Retina (tissue), 1 donor: Measurements from ENCODE around the gene MCFD2.

Experiments
- DNase-seq: peaks from one replicate; pipeline ENCODE4 v3.0.0-alpha.2; 2016

Gene MCFD2

GRCh38 chr2:46915281-46915810 lies at the start of gene MCFD2:
MCFD2 (minus strand) TSS chr2:46915806; CDS start chr2:46909171, 6,635 bp downstream.
- DNase-seq, result peak; percentile 83

DNA sequence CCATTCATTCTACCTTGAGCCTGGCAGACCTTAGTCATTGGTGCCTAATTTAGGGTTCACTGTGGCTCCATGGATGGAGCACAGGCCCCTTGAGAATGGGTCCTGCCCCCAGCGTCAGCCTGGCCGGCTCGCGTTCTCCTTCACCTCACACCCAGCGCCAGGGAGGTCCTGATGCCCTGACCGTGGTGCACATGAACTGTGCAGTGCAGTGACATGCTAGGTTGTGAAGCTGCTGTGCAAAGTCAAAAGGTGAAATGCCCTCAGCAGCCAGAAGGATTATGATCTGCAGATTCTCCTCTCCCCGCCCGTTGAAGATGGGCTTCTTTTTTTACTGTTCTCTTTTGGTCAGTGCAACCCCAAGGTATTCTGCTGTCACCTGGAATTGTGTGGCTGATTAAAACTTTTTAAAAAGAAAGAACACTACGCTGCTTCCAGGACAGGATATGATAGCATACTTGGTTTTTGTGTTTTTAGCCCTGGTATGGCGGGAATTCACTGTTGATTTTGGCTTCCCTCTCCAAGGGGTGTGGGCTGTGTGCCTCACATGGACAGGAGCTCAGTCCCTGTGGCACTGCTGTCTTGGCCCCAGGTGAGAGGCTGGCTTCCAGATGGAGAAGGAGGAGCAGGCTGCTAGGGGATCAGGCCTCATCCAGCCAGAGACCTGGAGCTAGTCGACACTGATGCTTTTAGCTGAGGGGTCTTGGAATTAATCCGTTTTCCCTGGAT lies 49.4 kb upstream of the MCFD2 start:
- DNase-seq, result no peak

- no peak for DNase-seq
These were observed 48.5 kb upstream of the MCFD2 start for GRCh38 chr2:46963941-46964673.

- no peak for DNase-seq
These were observed 47.6 kb upstream of the MCFD2 start for GRCh38 chr2:46963210-46963609.

DNA sequence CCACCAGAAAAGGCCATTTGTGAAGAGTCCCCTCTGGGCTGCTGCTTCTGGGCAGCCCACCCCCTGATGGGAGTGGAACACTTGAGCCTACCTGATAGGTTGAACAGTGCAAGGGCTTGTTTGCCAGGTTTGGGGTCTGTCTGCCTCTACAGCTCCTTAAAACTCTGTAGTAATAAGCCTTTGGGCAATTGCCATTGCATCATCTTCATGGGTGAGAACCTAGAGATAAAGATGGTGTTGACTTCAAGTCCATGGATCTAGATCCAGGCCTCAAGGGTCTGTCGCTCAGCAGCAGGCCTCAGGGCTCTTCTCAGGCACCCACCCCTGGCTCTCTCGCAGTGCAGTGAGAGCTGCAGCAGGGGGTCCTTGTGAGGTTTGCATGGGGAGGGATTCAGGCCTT lies 47.1 kb upstream of the MCFD2 start:
- no peak for DNase-seq

DNA sequence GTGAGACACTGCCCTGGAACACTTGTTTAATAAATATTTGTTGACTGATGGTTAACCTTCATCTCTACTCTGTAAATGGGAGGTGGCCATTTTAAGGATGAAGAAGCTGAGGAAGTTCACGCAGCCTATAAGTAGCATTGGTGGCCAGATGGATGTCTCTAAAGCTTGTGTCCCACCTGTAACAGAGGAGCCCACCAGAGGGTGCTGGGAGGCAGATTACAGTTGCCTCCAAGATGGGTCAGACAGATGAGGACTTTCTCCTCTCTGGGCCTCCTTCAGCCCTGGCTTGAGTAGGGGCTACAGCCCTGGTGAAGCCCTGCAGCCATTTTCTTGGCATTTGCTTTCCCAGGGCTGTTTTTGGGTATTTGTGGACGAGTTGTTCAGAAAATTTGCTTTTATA lies 45.0 kb upstream of the MCFD2 start:
- no peak for DNase-seq

DNA sequence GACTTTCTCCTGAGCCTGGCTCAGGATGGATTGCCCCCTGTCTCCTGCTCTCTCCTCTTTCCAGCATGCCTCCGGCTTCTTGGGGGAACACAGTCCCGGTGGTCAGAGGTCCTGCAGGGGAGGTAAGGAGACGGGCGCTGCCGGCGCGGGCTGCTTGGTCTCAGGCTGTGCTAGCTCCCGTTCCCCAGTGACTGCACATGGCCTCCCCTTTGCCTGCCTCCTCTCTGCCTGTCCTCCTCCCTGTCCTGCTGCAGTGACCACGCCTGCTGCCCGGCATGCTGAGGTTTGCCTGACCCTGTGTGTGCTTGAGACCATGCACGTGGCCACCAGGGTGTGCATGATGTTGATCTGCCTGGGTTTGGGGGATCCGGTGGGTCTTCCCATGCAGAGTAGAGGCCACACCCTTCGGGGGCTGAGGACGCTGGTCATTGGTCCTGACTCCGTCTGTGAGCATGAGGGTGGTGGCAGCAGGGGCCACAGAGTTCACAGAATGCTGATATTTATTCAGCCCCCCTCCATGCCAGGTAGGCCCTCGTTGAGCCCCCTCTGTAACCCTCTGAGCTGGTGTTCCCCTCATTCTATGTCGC lies 42.9 kb upstream of the MCFD2 start:
- no peak for DNase-seq

DNA sequence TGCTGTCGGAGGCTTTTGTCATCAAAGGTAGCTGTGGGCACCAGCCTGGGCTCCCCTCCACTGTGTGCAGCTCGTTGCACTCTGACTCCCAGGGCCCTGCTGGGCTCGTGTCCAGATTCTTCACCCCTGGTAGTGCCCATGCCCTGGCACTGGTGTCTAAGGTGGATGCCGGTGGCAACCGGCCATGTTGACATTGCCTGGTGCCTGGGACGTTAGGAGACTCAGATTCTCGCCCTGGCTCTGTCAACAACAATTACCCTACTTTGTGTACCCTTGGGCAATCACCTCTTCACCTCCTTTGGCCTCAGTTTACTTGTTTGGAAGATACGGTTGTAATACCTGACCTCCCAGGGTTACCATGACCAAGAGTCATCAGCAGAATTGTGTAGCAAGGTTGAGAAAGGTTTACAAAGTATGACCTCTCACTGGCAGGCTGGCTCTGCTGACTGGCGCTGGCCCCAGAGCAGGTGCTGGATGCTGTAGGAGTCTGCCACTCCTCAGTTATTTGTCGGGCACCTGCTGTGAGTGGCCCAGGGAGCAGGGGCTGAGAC lies 41.5 kb upstream of the MCFD2 start:
- no peak for DNase-seq

DNA sequence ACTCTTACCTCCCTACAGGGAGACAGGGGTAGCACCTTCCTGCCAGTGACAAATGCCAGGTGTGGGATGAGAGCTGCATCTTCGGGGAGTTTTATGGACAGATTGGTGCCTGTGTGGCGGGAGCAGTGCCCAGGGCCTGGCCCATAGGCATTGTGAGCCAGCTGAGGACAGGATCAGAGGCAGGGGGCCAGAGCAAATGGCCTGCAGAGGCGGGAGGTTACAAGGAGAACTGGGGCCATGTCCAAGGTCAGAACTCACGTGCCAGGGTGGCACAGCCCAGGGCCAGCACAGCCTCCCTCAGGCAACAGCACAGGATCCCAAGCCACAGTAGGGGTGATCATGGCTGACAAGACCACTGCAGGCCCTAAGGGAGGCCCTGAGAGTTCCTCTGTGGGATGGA lies 40.2 kb upstream of the MCFD2 start:
- no peak for DNase-seq

GRCh38 chr2:46954951-46955571 lies 39.5 kb upstream of the MCFD2 start:
- peak; percentile 44 for DNase-seq

- DNase-seq, result no peak
These were observed 36.6 kb upstream of the MCFD2 start for GRCh38 chr2:46952171-46952570.

- DNase-seq, result no peak
These were observed 35.9 kb upstream of the MCFD2 start for GRCh38 chr2:46951290-46952064.

GRCh38 chr2:46950314-46950713 lies 34.7 kb upstream of the MCFD2 start:
- DNase-seq, result no peak

DNA sequence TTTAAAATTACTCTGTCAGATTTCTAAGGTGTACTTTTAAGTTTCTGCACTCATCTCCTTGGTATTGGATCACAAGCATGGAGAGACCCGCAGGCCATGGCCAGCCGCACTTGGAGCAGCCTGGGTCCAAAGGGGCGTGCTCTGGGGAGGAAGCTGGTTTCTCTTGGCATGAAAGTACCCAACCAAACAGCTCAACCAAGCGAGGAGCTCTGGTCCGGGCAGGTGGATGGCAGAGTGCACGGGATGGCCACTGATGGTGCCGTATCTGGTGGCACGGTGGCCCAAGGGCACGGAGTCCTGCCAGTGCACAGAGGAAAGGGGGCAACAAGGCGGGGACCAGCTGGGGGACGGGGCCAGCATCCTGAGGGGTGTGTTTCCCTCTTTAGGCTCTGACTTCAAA lies 32.2 kb upstream of the MCFD2 start:
- DNase-seq, result no peak

GRCh38 chr2:46945671-46946070 lies 30.1 kb upstream of the MCFD2 start:
- no peak for DNase-seq

DNA sequence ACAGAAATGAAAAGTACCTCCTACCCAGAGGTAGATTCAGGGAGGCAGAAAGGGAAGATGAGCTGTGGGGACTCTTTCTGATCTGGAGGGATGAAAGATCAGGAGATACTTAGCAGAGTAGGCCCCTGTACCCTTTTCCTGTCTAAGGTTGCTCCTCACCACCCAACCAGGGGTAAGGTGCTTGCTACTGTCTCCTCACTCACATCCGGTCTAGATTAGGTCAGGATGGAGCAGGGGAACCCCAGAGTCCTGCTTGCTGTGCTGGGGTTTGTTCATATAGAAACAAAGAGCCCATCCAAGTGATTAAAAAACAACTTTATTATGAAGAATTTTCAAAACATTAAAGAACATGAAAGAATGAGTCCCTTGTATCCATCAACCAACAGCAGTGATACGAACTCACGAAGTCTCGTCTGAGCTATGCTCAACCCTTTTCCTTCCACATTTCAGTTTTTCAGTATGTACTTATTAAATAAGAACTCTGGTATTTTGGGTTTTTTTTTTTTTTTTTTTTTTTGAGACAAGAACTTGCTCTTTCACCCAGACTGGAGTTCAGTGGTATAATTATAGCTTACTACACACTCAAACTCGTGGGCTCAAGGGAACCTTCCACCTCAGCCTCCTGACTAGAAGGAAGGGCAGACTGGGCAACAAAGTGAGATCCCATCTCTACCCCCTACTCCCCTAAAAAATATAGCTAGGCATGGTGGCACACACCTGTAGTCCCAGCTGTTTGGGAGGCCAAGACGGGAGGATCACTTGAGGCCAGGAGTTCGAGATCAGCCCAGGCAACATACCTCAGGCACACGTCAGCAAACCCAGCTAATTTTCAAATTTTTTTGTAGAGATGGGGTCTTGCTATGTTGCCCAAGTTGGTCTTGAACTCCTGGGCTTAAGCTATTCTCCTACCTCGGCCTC lies 28.5 kb upstream of the MCFD2 start:
- DNase-seq, result no peak

GRCh38 chr2:46942891-46943626 lies 27.5 kb upstream of the MCFD2 start:
- peak; percentile 7 for DNase-seq

DNA sequence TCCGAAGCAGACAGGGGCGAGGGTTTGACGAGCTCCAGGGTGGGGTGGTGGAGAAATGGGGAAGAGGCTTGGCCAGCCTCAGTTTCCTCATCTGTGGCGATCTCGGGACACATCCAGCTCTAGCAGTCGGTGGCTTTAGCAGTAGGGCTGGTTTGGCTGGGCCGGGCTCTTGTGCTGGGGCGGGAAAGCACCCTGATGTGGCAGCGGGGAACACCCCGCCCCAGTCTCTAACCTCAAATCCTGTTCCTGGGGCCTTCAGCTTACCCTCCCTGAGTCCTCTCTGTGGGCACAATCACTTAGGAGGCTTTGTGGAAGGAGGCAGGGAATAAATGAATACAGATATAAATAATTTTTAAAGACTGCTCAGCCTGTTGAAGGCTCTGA lies 26.5 kb upstream of the MCFD2 start:
- no peak for DNase-seq

- DNase-seq, result peak; percentile 28
These were observed 24.2 kb upstream of the MCFD2 start for GRCh38 chr2:46939626-46940359.

- no peak for DNase-seq
These were observed 21.9 kb upstream of the MCFD2 start for GRCh38 chr2:46937471-46937901.
